GM19193 (cell line): Measurements from ENCODE around the gene RTKN.

ENCODE experiments used
- POLR2A ChIP-seq: IDR thresholded peaks from 4 replicates; pipeline ENCODE4 v1.6.1; 2011; ENCODE audit not compliant: insufficient read depth, insufficient read length; ENCODE audit errors: extremely low read depth

Gene RTKN

DNA sequence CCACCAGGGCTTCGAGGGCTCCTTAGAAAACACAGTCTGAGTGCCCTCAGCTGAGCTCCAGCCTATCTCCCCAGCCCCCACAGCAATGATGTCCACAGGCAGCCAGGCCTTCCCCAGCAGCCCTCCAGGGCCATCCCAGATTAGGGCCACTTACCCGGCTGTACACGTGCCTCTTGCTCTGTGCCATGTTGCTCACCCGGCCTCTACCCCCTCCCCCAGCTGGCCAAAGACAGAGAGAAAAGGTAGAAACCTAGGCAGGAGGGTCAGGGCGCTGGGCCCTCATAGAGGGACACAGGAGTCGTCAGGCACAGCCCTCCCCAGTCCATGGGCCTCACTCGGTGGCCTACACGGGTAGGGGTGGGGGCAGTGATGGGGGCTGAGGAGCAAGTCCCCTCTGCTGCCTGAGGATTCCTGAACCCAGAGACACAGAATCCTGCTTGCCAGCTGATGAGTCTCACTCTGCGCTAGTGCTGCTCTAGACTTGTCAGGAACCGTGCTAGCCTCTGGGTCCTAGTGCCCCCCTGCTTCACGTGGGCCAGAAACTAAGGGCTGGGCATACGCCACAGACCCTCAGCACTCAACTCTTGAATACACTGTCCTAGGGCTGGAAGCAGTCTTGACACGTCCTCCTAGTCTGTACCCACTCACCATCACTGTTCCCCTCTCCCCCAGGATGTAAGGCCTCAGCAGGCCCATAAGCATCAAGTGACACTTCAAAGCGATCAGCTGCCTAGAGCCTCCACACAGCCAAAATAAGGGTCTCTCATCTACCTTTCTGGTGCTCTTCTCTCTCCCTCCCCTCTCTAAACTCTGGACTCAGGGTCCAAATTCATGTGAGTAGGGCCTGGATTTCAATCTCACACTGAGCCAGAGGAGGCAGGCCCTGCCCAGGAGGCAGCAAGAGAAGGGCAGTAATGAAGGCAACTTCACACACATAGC is 61.6 kb downstream of the RTKN start, which contains the start of gene DCTN1:
Gene DCTN1 (minus strand): TSS at position 461 of the 939 bp plus-strand sequence. CDS start 274 bp downstream, at position 187.
- TF ChIP-seq POLR2A: no peak

- no peak for TF ChIP-seq POLR2A
These were observed 63.7 kb downstream of the RTKN start for GRCh38 chr2:74378007-74378406.

DNA sequence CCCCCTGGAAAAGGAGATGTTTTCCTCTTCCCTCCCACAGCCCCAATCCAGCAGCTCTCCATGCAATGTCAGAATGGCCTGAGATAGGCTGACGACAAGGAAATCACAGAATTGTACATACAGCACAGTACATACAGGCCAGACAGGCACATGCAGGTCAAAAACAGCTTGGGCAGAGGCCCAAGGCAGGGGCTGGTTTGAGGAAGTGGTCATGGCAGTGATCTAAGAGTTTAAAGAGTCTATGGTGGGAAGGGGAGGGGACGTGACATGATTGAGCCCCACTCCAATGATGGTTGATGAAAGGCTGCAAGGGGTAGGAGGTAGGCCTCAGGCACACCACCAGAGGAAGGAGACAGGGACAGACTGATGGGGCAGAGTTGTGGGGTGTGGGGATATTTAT is 65.9 kb downstream of the RTKN start:
- TF ChIP-seq POLR2A: no peak
